Fibroblast of mammary gland (primary cell): ENCODE data around the gene PGBD5.

ENCODE experiments used
- DNase-seq: peaks from one replicate; pipeline ENCODE4 v3.0.0-alpha.2; 2010; ENCODE audit warnings: low read depth
- H3K4me3 ChIP-seq: 2 replicates; pipeline ENCODE4 v1.5.1; 2011; ENCODE audit warnings: low read depth, mild to moderate bottlenecking, low read length, moderate library complexity; ENCODE audit not compliant: control insufficient read depth
- TF ChIP-seq, protein P1 (sequence below): conservative IDR thresholded peaks from 2 replicates; pipeline ENCODE4 v1.5.1; 2011; ENCODE audit warnings: low read depth, low read length, inconsistent platforms; ENCODE audit not compliant: control insufficient read depth, insufficient read depth

Gene PGBD5

DNA sequence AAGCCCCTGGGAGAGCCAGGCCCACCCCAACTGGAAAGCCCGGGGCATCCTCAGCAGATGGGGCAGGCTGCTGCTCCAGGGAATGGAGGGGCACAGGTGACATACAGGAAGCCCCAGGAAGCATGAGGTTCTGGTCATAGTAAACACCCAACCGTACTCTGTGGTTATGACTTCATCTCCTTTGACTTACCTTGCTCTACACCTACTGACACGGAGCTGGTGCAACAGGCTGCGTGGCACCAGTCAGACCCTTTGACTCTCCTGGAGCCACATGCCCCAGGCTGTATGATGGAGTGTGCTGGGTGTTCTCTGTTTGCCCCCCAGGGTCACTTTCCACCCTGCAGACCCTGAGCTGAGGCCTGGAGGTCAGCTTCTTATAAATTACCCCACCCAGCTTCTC is 72.1 kb downstream of the PGBD5 start:
- no peak overlapping the region for H3K4me3 ChIP-seq
- TF ChIP-seq, protein P1, sequence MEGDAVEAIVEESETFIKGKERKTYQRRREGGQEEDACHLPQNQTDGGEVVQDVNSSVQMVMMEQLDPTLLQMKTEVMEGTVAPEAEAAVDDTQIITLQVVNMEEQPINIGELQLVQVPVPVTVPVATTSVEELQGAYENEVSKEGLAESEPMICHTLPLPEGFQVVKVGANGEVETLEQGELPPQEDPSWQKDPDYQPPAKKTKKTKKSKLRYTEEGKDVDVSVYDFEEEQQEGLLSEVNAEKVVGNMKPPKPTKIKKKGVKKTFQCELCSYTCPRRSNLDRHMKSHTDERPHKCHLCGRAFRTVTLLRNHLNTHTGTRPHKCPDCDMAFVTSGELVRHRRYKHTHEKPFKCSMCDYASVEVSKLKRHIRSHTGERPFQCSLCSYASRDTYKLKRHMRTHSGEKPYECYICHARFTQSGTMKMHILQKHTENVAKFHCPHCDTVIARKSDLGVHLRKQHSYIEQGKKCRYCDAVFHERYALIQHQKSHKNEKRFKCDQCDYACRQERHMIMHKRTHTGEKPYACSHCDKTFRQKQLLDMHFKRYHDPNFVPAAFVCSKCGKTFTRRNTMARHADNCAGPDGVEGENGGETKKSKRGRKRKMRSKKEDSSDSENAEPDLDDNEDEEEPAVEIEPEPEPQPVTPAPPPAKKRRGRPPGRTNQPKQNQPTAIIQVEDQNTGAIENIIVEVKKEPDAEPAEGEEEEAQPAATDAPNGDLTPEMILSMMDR: no peak
- DNase-seq: no peak

DNA sequence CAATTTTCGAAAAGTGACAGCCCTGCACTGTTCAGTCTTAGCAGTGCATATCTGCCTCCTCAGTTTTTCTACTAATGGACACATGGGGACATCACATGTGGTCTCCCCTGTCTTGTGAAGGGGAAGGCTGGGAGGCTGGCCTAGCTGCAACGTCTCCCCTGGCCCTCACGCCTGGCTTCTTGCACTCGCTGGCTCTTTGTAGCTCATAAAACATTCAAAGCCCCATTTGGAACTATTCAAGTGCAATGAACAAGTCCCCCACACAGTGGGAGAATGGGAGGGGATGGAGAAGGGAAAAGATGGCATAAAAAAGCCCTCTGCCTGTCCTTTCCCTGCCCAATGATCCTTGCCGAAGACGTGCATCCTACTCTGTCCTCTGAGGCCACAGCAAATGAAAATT is 73.6 kb downstream of the PGBD5 start:
- H3K4me3 ChIP-seq: no peak overlapping the region
- no peak for DNase-seq
- TF ChIP-seq, protein P1: no peak

DNA sequence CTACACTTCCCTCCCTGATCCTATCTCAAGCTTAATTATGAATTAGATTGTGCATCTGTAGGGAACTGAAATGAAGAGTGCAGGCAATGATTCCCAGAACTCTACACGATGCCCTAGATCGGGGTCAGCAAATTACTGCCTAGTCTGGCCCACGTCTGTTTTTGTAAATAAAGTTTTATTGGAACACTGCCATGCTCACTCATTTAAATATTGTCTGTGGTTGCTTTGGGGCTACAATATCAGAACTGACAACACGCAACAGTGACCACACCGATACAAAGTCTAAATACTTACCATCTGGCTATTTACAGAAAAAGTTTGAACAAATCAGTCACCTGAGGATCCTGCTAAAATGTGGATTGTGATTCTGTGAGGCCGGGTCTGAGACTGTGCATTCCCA is 74.1 kb downstream of the PGBD5 start:
- DNase-seq: no peak
- no peak overlapping the region for H3K4me3 ChIP-seq
- TF ChIP-seq, protein P1: no peak

DNA sequence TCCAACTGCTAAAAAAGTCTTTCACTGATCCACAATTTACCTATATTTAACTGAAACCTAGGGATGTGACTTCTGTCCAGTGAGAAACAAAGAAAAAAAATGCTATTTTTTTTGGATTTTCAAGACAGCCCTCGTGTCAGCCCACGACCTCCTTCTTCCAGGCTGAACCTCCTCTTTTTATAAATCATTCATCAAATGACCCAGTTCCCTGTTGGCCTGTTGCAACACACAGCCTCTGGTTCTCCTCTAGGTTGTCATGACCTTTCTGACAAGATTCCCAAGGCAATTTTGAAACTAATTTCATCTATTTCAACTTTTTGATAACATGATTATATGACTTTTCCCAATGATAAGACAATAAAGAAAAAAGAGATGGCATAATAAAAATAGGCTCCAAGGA is 74.6 kb downstream of the PGBD5 start:
- TF ChIP-seq, protein P1: no peak
- DNase-seq: no peak
- H3K4me3 ChIP-seq: no peak overlapping the region

DNA sequence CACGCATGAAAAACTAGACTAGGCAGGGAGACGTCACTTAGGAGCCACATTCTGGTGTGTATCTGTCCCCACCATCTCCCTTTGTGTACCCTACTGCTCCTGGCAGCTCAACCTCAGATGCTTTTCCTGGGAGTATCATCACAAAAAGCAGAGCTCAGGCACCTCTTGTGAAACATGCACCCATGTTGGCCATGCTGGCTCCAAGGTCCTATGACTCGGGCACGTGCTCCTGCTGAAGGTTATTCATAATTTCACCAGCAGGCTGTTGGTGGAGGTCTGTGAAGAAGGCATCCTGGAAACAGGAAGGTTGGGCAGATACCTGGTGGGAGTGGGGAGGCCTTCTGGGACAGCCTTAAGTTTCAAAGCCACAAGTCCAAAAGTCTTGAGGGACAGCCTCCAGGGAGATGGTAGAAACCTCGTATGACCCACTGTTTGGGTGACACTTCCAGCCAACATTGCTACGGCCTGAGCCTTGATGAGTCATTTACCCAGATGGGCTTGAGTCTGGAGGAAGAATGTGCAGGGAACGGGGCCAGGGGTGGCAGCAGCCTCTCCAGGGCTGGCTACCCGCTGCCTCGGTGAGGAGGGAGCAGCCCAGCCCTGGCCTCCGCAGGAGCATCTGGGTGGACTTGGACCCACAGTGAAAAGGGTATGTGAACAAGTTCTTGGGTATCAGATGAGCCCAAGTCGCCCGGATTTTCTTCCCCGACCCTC is 75.8 kb downstream of the PGBD5 start:
- H3K4me3 ChIP-seq: no peak overlapping the region
- peak; percentile 20 for DNase-seq

DNA sequence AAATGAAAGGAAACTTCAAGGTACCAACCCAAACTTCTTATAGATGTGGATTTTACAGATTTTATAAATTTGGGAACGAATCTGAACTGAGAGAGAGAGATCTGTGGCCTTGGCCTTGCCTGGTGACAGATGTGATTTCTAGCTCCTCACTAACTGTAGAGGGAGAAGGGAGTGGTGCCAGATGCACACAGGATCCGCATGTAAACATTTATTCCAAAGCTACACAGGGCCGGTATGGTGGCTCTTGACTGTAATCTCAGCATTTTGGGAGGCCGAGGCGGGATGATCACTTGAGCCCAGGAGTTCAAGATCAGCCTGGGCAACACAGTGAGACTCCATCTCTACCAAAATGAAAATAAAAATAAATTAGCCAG is 77.1 kb downstream of the PGBD5 start:
- TF ChIP-seq, protein P1: no peak
- no peak overlapping the region for H3K4me3 ChIP-seq
- DNase-seq: no peak

More for the DNA sequence above, 75.8 kb downstream of the PGBD5 start:
- TF ChIP-seq, protein P1: no peak

DNA sequence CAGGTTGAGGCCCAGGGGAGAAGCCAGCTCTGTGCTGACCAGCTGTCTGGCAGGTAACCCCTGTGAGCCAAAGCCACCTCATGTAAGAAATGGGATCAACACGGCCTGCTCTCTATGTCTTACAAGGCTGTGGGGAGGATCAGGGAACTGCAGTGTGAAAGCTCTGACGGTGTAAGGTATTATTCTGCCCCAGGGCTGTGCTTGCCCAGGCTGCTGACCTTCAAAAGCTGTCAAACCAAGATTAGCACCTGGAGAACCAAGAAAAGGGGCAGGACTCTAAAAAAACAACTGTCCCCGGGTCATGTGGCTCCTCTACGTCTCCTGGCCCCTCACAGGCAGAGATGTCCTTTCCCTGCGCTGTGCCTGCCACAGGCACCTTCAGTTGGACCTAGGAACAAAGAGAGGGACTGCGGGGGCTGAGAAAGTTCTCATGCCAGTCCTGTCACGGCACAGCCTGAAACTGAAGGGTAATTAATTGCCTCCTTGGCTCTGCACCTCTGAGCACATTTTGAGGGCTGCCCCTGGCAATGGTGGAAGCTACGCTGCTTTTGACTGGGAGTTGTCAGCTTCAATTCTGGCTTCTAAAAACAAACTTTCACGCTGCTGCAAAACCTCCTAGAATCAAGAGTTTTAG is 77.6 kb downstream of the PGBD5 start:
- no peak for DNase-seq
- TF ChIP-seq, protein P1: no peak
- H3K4me3 ChIP-seq: no peak overlapping the region
